KMS-11 (cell line): ENCODE data around the gene OPN3.
"Not testable (repeated sequence)": the region's sequence is repeated elsewhere in the genome, so short reads cannot be mapped to it uniquely, and the experiment has no call there.

Experiments
- H2AFZ ChIP-seq: fragments of 200-600 bp; sonication (generic); 2 replicates; pipeline ENCODE4 v1.6.1; 2016; ENCODE audit warnings: antibody characterized with exemption, mixed run types, low read depth
- H3K27ac ChIP-seq: fragments of 200-600 bp; sonication (generic); 2 replicates; pipeline ENCODE4 v1.6.1; 2016; ENCODE audit warnings: mild to moderate bottlenecking, mixed run types
- H3K27me3 ChIP-seq: fragments of 200-600 bp; sonication (generic); 2 replicates; pipeline ENCODE4 v1.6.1; 2017; ENCODE audit warnings: mild to moderate bottlenecking, low read depth, mixed run types, moderate library complexity; ENCODE audit not compliant: insufficient read depth
- H3K36me3 ChIP-seq: fragments of 200-600 bp; sonication (generic); 2 replicates; pipeline ENCODE4 v1.6.1; 2017; ENCODE audit warnings: mild to moderate bottlenecking, mixed run types; ENCODE audit not compliant: insufficient read depth
- H3K4me1 ChIP-seq: fragments of 200-600 bp; sonication (generic); 2 replicates; pipeline ENCODE4 v1.6.1; 2016; ENCODE audit warnings: mild to moderate bottlenecking, low read depth, mixed run types; ENCODE audit not compliant: poor library complexity, severe bottlenecking
- H3K4me2 ChIP-seq: fragments of 200-600 bp; sonication (generic); 2 replicates; pipeline ENCODE4 v1.7.0; 2016; ENCODE audit warnings: mild to moderate bottlenecking, mixed run types
- H3K4me3 ChIP-seq: fragments of 200-600 bp; sonication (generic); IDR thresholded peaks from 2 replicates; pipeline ENCODE4 v1.6.1; 2017; ENCODE audit warnings: low read depth, low read length, mixed read lengths; ENCODE audit not compliant: insufficient read depth
- H3K79me2 ChIP-seq: fragments of 200-600 bp; sonication (generic); 2 replicates; pipeline ENCODE4 v1.6.1; 2016; ENCODE audit warnings: low read depth, mixed run types; ENCODE audit not compliant: insufficient read depth
- H3K9ac ChIP-seq: fragments of 200-600 bp; sonication (generic); 2 replicates; pipeline ENCODE4 v1.6.1; 2016; ENCODE audit warnings: mild to moderate bottlenecking, mixed run types
- H4K20me1 ChIP-seq: fragments of 200-600 bp; sonication (generic); 2 replicates; pipeline ENCODE4 v1.6.1; 2016; ENCODE audit warnings: mild to moderate bottlenecking, mixed run types; ENCODE audit not compliant: insufficient read depth
- CTCF ChIP-seq: fragments of 200-600 bp; sonication (generic); conservative IDR thresholded peaks from 2 replicates; pipeline ENCODE4 v1.6.1; 2017; ENCODE audit warnings: low read depth, mild to moderate bottlenecking, antibody characterized with exemption, low read length, moderate library complexity, mixed read lengths

The OPN3 gene, protein sequence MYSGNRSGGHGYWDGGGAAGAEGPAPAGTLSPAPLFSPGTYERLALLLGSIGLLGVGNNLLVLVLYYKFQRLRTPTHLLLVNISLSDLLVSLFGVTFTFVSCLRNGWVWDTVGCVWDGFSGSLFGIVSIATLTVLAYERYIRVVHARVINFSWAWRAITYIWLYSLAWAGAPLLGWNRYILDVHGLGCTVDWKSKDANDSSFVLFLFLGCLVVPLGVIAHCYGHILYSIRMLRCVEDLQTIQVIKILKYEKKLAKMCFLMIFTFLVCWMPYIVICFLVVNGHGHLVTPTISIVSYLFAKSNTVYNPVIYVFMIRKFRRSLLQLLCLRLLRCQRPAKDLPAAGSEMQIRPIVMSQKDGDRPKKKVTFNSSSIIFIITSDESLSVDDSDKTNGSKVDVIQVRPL

GRCh38 chr1:241640149-241640866, at the start of gene OPN3, which contains the start of gene CHML:
TSS of gene OPN3 (minus strand) at chr1:241640369. CDS start at chr1:241640254, 115 bp downstream.
TSS of gene CHML (minus strand) at chr1:241640369. CDS start at chr1:241635766, 4,603 bp downstream.
- peaks cover 29% of the 10 kb centered on the region for H3K4me1 ChIP-seq
- peak within 1 kb of the TSS; percentile 73 for H3K27ac ChIP-seq
- peaks cover 40% of the 10 kb centered on the region for H3K79me2 ChIP-seq
- TF ChIP-seq CTCF = no peak
- H3K27me3 ChIP-seq = no peaks in the 10 kb centered on the region
- H3K4me2 ChIP-seq = peak within 1 kb of the TSS; percentile 87
- H4K20me1 ChIP-seq = no peaks in the 10 kb centered on the region
- peak within 1 kb of the TSS; percentile 95 for H3K4me3 ChIP-seq
- H2AFZ ChIP-seq = peak within 1 kb of the TSS; percentile 99
- H3K36me3 ChIP-seq = no peaks in the 10 kb centered on the region
- peak within 1 kb of the TSS; percentile 87 for H3K9ac ChIP-seq

GRCh38 chr1:241688940-241689368, 48.8 kb upstream of the OPN3 start:
- no peak overlapping the region for H3K4me3 ChIP-seq
- no peak overlapping the region for H2AFZ ChIP-seq
- H3K4me2 ChIP-seq = no peak overlapping the region
- TF ChIP-seq CTCF = no peak
- no peak overlapping the region for H3K9ac ChIP-seq
- no peaks in the 10 kb centered on the region for H4K20me1 ChIP-seq
- H3K27ac ChIP-seq = no peak overlapping the region
- no peaks in the 10 kb centered on the region for H3K4me1 ChIP-seq
- no peaks in the 10 kb centered on the region for H3K27me3 ChIP-seq
- H3K79me2 ChIP-seq = no peaks in the 10 kb centered on the region
- no peaks in the 10 kb centered on the region for H3K36me3 ChIP-seq

GRCh38 chr1:241684108-241684507, 43.9 kb upstream of the OPN3 start:
- Histone ChIP-seq H3K9ac (no peak overlapping the region), H3K4me1 (no peaks in the 10 kb centered on the region)
- TF ChIP-seq CTCF = no peak

DNA sequence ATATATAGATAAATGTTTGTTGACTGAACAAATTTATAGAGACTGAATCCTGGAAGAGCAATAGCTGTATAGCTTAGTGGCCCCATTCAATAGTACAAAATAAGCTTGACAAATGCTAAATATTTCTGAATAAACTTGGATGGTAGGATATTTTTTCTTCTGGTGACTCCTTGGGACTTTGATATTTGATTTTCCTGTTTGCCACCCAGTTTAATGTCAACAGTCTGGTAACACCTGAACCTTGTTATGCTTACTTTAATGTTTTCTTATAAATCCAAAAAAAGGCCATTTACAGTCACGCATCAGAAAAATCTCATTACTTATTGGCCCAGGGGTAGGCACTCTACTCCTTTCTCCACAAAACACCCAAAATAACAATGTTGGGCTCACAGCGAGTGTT, 42.8 kb upstream of the OPN3 start:
- no peak for TF ChIP-seq CTCF
- no peak overlapping the region for H3K27ac ChIP-seq
- H3K4me1 ChIP-seq = peaks cover 12% of the 10 kb centered on the region
- H3K4me3 ChIP-seq = no peak overlapping the region
- no peaks in the 10 kb centered on the region for H3K27me3 ChIP-seq
- H3K9ac ChIP-seq = no peak overlapping the region
- H3K79me2 ChIP-seq = no peaks in the 10 kb centered on the region
- H3K4me2 ChIP-seq = no peak overlapping the region
- no peak overlapping the region for H2AFZ ChIP-seq
- no peaks in the 10 kb centered on the region for H3K36me3 ChIP-seq
- no peaks in the 10 kb centered on the region for H4K20me1 ChIP-seq

More at GRCh38 chr1:241684108-241684507, 43.9 kb upstream of the OPN3 start:
- Histone ChIP-seq H3K36me3 (no peaks in the 10 kb centered on the region), H2AFZ (no peak overlapping the region), H3K4me2 (no peak overlapping the region), H3K79me2 (no peaks in the 10 kb centered on the region), H3K4me3 (no peak overlapping the region), H3K27ac (no peak overlapping the region), H3K27me3 (no peaks in the 10 kb centered on the region), H4K20me1 (no peaks in the 10 kb centered on the region)

- not testable (repeated sequence) for H3K36me3 ChIP-seq, H3K27me3 ChIP-seq, H3K79me2 ChIP-seq, H3K4me3 ChIP-seq, H3K4me2 ChIP-seq, H2AFZ ChIP-seq, H3K27ac ChIP-seq, H4K20me1 ChIP-seq, H3K9ac ChIP-seq
- H3K4me1 ChIP-seq = peaks cover 21% of the 10 kb centered on the region
These were observed 41.8 kb upstream of the OPN3 start for GRCh38 chr1:241681861-241682448.
